Hepatocyte (in vitro differentiated cells): ENCODE data around the gene GMEB2. TPM values are rescaled to one million over a fixed set of nuclear protein-coding genes. Genes with fewer than 3 reads are reported as not detected.
A peak's percentile ranks its signal among the peaks of the same experiment; 100 is the strongest.
"Not testable (repeated sequence)": the region's sequence is repeated elsewhere in the genome, so short reads cannot be mapped to it uniquely, and the experiment has no call there.

ENCODE experiments used
- DNase-seq: peaks from one replicate; pipeline ENCODE4 v3.0.0-alpha.2; 2016; ENCODE audit warnings: low spot score
- H2AFZ ChIP-seq: fragments of 200-600 bp; sonication (generic); 2 replicates; pipeline ENCODE4 v1.6.0; 2016; ENCODE audit warnings: antibody characterized with exemption, mild to moderate bottlenecking
- H3K27ac ChIP-seq: fragments of 200-600 bp; sonication (generic); 2 replicates; pipeline ENCODE4 v1.5.1; 2016; ENCODE audit warnings: mild to moderate bottlenecking
- H3K27me3 ChIP-seq: fragments of 200-600 bp; sonication (generic); 2 replicates; pipeline ENCODE4 v1.6.1; 2016
- H3K36me3 ChIP-seq: fragments of 200-600 bp; sonication (generic); replicated peaks from 2 replicates; pipeline ENCODE4 v1.5.1; 2016; ENCODE audit warnings: low read depth; ENCODE audit not compliant: insufficient read depth
- H3K4me1 ChIP-seq: fragments of 200-600 bp; sonication (generic); 2 replicates; pipeline ENCODE4 v1.5.1; 2016; ENCODE audit warnings: mild to moderate bottlenecking, moderate library complexity; ENCODE audit not compliant: insufficient read depth
- H3K4me2 ChIP-seq: fragments of 200-600 bp; sonication (generic); 2 replicates; pipeline ENCODE4 v1.6.0; 2016
- H3K4me3 ChIP-seq: fragments of 200-600 bp; sonication (generic); 2 replicates; pipeline ENCODE4 v1.5.1; 2016; ENCODE audit warnings: mild to moderate bottlenecking
- H3K79me2 ChIP-seq: fragments of 200-600 bp; sonication (generic); 2 replicates; pipeline ENCODE4 v1.6.0; 2017; ENCODE audit warnings: mild to moderate bottlenecking
- H3K9me2 ChIP-seq: fragments of 200-600 bp; sonication (generic); replicated peaks from 2 replicates; pipeline ENCODE4 v1.6.0; 2017; ENCODE audit warnings: mild to moderate bottlenecking; ENCODE audit not compliant: insufficient read depth
- H3K9me3 ChIP-seq: fragments of 200-600 bp; sonication (generic); 2 replicates; pipeline ENCODE4 v1.5.1; 2016; ENCODE audit warnings: low read depth, mild to moderate bottlenecking
- H4K20me1 ChIP-seq: fragments of 200-600 bp; sonication (generic); 2 replicates; pipeline ENCODE4 v1.6.0; 2016; ENCODE audit warnings: mild to moderate bottlenecking; ENCODE audit not compliant: insufficient read depth, poor library complexity, severe bottlenecking
- CTCF ChIP-seq: fragments of 200-600 bp; sonication (generic); IDR thresholded peaks from 2 replicates; pipeline ENCODE4 v1.5.1; 2016; ENCODE audit warnings: antibody characterized with exemption, mild to moderate bottlenecking; ENCODE audit not compliant: poor library complexity
- EZH2 ChIP-seq: fragments of 200-600 bp; sonication (generic); IDR thresholded peaks from 2 replicates; pipeline ENCODE4 v1.6.1; 2016; ENCODE audit warnings: antibody characterized with exemption, mild to moderate bottlenecking, borderline replicate concordance
- EZH2phosphoT487 ChIP-seq: fragments of 200-600 bp; sonication (generic); IDR thresholded peaks from one replicate; pipeline ENCODE4 v1.6.1; 2018; ENCODE audit warnings: antibody characterized with exemption, mild to moderate bottlenecking, low read depth, moderate library complexity; ENCODE audit not compliant: unreplicated experiment, severe bottlenecking
- WGBS: methylation state at CpG from one replicate; pipeline ENCODE4 v1.1.6; 2016; ENCODE audit warnings: low lambda C conversion rate; ENCODE audit errors: missing lambda C conversion rate; 5-methylcytosine and 5-hydroxymethylcytosine counted together
- polyA plus RNA-seq: library from polyadenylated mRNA; unstranded; fragments of >200 nt; fragmentation: Nextera tagmentation; extraction: Ambion mirVana; gene quantifications from 2 replicates; pipeline ENCODE4 v1.2.1, GENCODE V29; 2016
- total RNA-seq: library from RNA; depleted of rRNA; stranded (reverse); fragments of >200 nt; gene quantifications from 2 replicates; pipeline ENCODE4 v1.2.3, GENCODE V29; 2014

GMEB2 gene
- total and polyA plus RNA-seq, 2 experiments from 2014 or later = 8.7 to 10.7 TPM

GRCh38 chr20:63661108-63661507, 34.2 kb upstream of the GMEB2 start:
- Histone ChIP-seq H3K9me3 (no peaks in the 10 kb centered on the region), H2AFZ (no peak overlapping the region), H3K27ac (no peak overlapping the region), H3K9me2 (no peaks in the 10 kb centered on the region), H4K20me1 (no peaks in the 10 kb centered on the region), H3K4me1 (peaks cover 7% of the 10 kb centered on the region), H3K27me3 (no peaks in the 10 kb centered on the region), H3K4me3 (no peak overlapping the region), H3K36me3 (no peaks in the 10 kb centered on the region), H3K79me2 (peaks cover 10% of the 10 kb centered on the region), H3K4me2 (no peak overlapping the region)
- TF ChIP-seq CTCF (no peak), EZH2phosphoT487 (no peak), EZH2 (no peak)
- 99% methylated on average over 22 of the region's 22 CpGs for WGBS
- no peak for DNase-seq

- no peak for DNase-seq
- H3K79me2 ChIP-seq = peaks cover 10% of the 10 kb centered on the region
- peaks cover 7% of the 10 kb centered on the region for H3K4me1 ChIP-seq
- TF ChIP-seq EZH2phosphoT487 = no peak
- no peak for TF ChIP-seq CTCF
- no peak for TF ChIP-seq EZH2
- no peaks in the 10 kb centered on the region for H3K9me2 ChIP-seq
- H3K4me3 ChIP-seq = no peak overlapping the region
- H3K36me3 ChIP-seq = no peaks in the 10 kb centered on the region
- no peaks in the 10 kb centered on the region for H3K27me3 ChIP-seq
- H3K4me2 ChIP-seq = no peak overlapping the region
- no peaks in the 10 kb centered on the region for H4K20me1 ChIP-seq
- H3K27ac ChIP-seq = no peak overlapping the region
- no peak overlapping the region for H2AFZ ChIP-seq
- no peaks in the 10 kb centered on the region for H3K9me3 ChIP-seq
- 88% methylated on average over 8 of the region's 8 CpGs for WGBS
These were observed 33.7 kb upstream of the GMEB2 start for GRCh38 chr20:63660622-63661021.

GRCh38 chr20:63660174-63660573, 33.3 kb upstream of the GMEB2 start:
- 78% methylated on average over 10 of the region's 10 CpGs for WGBS
- H3K27me3 ChIP-seq = not testable (repeated sequence)

GRCh38 chr20:63659370-63659769, 32.5 kb upstream of the GMEB2 start:
- H3K4me1 ChIP-seq = peaks cover 7% of the 10 kb centered on the region
- H3K4me2 ChIP-seq = peak overlapping the region; percentile 88
- H3K27ac ChIP-seq = no peak overlapping the region
- H3K36me3 ChIP-seq = no peaks in the 10 kb centered on the region
- H3K9me2 ChIP-seq = no peaks in the 10 kb centered on the region
- no peaks in the 10 kb centered on the region for H3K9me3 ChIP-seq
- H2AFZ ChIP-seq = no peak overlapping the region
- WGBS = 71% methylated on average over 13 of the region's 13 CpGs
- no peaks in the 10 kb centered on the region for H3K27me3 ChIP-seq
- DNase-seq = no peak
- peak overlapping the region; percentile 75 for H3K4me3 ChIP-seq
- H4K20me1 ChIP-seq = no peaks in the 10 kb centered on the region
- peaks cover 10% of the 10 kb centered on the region for H3K79me2 ChIP-seq
- TF ChIP-seq EZH2 = no peak
- TF ChIP-seq CTCF = no peak
- TF ChIP-seq EZH2phosphoT487 = no peak

More at GRCh38 chr20:63660174-63660573, 33.3 kb upstream of the GMEB2 start:
- DNase-seq, H3K36me3 ChIP-seq, H3K9me3 ChIP-seq, H3K27ac ChIP-seq, H3K79me2 ChIP-seq, H3K4me2 ChIP-seq, H2AFZ ChIP-seq, H3K4me1 ChIP-seq, H3K9me2 ChIP-seq, H4K20me1 ChIP-seq, H3K4me3 ChIP-seq: not testable (repeated sequence)
